Fibroblast of lung (primary cell): ENCODE data around the gene LAMC3.

Experiments
- CTCF ChIP-seq, 2 donors: IDR thresholded peaks in 1 of 2; conservative IDR thresholded peaks in 1 of 2; 1 replicate in 1 of 2; 2 replicates in 1 of 2; pipeline ENCODE4 v1.5.1; 2011 to 2012; ENCODE audit warnings: low read length in 2 of 2, control low read depth in 1 of 2, inconsistent platforms in 1 of 2, low read depth in 1 of 2, mild to moderate bottlenecking in 1 of 2
- EZH2 ChIP-seq: IDR thresholded peaks from 2 replicates; pipeline ENCODE4 v1.5.1; 2012; ENCODE audit warnings: low read length, control low read depth, mild to moderate bottlenecking; ENCODE audit errors: missing control alignments

GRCh38 chr9:131092030-131092429, 83.1 kb downstream of the LAMC3 start:
- no peak for TF ChIP-seq CTCF (conservative IDR thresholded peaks at IDR 0.05 in 1 of 2, IDR thresholded peaks at IDR 0.05 in 1 of 2; ENCODE audit: low read depth in 1 of 2, low read length in 2 of 2)
- no peak for TF ChIP-seq EZH2
